H54 (cell line): ENCODE data around the gene ABLIM3.

Experiments used
- DNase-seq: peaks from one replicate; pipeline ENCODE4 v3.0.0; 2011; ENCODE audit warnings: low spot score, mixed read lengths; ENCODE audit not compliant: insufficient read length
- FAIRE-seq: peaks from 3 replicates; lab custom pipeline; 2011; peaks lifted over from hg19 to GRCh38; lab: Jason Lieb, UNC
- POLR2A ChIP-seq: IDR thresholded peaks from 2 replicates; pipeline ENCODE4 v1.6.1; 2011; ENCODE audit warnings: low read depth, mild to moderate bottlenecking, low read length

Gene ABLIM3

DNA sequence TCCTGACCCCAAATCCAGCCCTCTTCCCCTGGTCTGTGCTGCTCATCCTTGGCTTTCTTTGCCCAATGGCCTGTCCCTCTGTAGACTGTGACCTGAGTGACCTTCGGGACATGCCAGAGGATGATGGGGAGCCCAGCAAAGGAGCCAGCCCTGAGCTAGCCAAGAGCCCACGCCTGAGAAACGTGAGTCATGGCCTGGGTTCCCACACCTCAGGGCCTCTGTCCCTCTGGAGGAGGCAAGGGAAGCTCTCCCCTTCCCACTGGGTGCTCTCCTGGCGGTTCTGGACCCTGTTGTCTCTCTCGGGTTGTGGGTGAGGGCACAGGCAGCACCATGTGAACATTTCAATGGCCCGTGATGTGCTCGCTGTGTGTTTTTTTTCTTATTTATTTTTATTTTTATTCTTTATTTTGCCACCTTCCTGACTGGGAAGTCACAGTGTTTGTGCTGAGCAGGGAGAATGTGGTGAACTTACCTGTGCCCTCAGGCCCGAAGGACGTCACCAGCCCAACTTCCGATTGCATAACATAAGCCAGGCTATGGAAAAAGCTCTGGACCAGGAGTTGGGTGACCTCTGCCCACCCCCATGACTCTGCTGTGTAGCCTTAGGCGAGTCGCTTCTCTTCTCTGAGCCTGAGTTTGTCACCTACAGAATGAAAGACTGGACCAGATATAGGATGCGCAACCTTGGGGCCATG is 159.9 kb downstream of the ABLIM3 start:
- no peak for DNase-seq
- TF ChIP-seq POLR2A, result no peak
- no peak for FAIRE-seq

GRCh38 chr5:149301744-149302380 is 160.6 kb downstream of the ABLIM3 start:
- DNase-seq (no peak), FAIRE-seq (no peak)
- no peak for TF ChIP-seq POLR2A

DNA sequence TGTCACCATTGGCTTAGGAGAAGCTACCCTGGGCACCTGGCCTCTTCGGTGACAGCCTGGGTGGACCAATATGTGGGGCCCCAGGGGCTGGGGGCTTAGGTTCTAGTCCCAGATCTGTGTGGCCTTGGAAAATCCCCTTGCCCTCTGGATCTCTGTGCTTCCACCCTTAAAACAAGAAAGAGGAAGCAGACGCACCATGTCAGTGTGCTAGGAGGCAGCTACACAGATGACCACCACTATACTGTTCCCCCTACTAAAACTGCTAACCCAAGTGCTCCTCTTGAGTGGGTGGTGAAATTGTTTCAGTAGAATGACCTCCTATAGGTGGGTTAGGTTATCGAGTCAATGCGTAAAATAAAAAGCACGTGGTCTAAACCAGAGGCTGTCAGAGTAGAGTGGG is 161.3 kb downstream of the ABLIM3 start:
- DNase-seq, result no peak
- FAIRE-seq, result no peak
- no peak for TF ChIP-seq POLR2A

GRCh38 chr5:149303210-149303609 is 161.9 kb downstream of the ABLIM3 start:
- TF ChIP-seq POLR2A, result no peak
- DNase-seq (no peak), FAIRE-seq (no peak)

DNA sequence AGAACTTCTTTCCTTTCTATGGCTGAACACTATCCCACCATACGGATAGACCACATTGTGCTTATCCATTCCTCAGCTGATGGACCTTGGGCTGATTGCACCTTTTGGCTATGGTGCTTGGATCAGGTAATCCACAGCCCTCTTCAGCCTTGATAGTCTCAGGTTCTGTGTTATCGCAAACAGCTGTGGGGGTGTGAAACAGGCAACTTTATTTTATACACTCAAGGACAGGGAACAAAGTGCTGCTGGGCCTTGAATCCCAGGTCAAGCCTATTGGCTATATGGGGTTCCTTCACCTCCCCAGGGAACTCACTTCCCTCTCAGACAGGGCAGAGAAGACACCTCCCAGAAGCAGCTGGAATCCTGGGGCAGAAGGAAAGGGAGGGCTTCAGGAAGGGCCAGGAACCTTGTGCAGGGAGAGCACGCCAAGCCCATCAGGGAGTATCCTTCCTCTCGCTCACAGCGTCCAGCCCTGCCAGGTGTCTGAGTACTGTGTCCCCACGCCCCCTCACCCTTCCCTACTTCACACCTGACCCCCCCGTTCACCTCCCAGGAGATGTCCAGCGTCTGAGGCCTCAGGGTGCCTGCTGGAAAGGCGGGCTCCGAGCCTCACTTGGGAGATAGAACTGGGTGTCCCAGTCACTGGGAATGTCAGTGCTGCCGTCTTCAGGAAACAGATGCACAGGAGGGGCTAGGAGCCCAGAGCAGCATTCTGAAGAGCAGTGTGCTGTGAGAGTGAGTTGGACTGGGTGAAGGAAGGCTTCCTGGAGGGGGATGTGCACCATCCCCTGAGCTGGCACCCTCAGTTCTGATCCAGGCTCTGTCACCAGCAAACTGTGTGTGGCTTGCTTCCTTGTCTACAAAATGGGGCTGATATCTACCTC is 163.1 kb downstream of the ABLIM3 start:
- no peak for TF ChIP-seq POLR2A
- FAIRE-seq (no peak), DNase-seq (no peak)

GRCh38 chr5:149309354-149309753 is 168.1 kb downstream of the ABLIM3 start:
- no peak for TF ChIP-seq POLR2A
- FAIRE-seq, result no peak
- no peak for DNase-seq
